AG04449 (cell line): ENCODE data around the gene NFAT5.

Experiments used
- CTCF ChIA-PET: fragments of 350-600 bp; formaldehyde crosslinking; extraction: SDS; loops from one replicate; lab custom pipeline; 2021; ENCODE audit warnings: antibody characterized with exemption; lab: Yijun Ruan, JAX
- POLR2A ChIA-PET: fragments of 400-600, 350-600 bp; formaldehyde crosslinking; extraction: SDS; loops from one replicate; lab custom pipeline; 2020; ENCODE audit warnings: antibody characterized with exemption, inconsistent platforms; lab: Yijun Ruan, JAX
- DNase-seq: peaks from one replicate; pipeline ENCODE4 v3.0.0-alpha.2; 2010; ENCODE audit warnings: low read depth, low spot score
- H3K4me3 ChIP-seq: 2 replicates; pipeline ENCODE4 v1.5.1; 2011; ENCODE audit warnings: low read depth, mild to moderate bottlenecking, control low read depth, low read length
- CTCF ChIP-seq: IDR thresholded peaks from one replicate; pipeline ENCODE4 v1.5.1; 2011; ENCODE audit warnings: mild to moderate bottlenecking, moderate library complexity, low read length, control low read depth, inconsistent platforms; ENCODE audit not compliant: insufficient read depth; ENCODE audit errors: missing control alignments

Gene NFAT5

DNA sequence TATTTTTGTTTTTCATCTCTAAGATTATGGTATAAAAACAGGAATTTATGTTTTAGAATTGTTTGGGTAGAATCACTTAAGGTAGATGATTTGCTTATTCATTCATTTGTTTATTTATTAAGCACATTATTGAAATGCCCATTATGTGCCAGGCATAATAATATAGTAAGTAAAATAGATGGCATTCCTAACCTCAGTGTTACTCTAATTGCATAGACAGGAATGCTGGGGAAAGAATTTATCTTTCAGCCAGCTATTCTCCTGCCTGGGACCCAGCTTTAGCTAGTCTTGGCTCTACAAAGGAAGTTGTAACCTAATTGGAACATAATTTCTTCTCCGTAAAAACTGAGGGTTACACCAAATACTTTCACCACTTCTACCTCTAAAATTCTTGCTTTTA, 44.6 kb downstream of the NFAT5 start:
- no peak for TF ChIP-seq CTCF
- H3K4me3 ChIP-seq: no peak overlapping the region
- DNase-seq: no peak
- ChIA-PET CTCF (interaction anchor here (1.9 kb wide), 1 partner anchor 9 kb away, joined by 6 read pairs; no protein-coding TSS in a partner anchor), POLR2A (interaction anchor here (0.6 kb wide), 1 partner anchor 36 kb away, joined by 3 read pairs; no protein-coding TSS in a partner anchor)

- ChIA-PET CTCF (interaction anchor here (0.5 to 1.9 kb wide), 3 partner anchors 10 to 215 kb away, joined by 3 to 7 read pairs (median 6); no protein-coding TSS in a partner anchor), POLR2A (no interaction called here)
- no peak for DNase-seq
Measured at GRCh38 chr16:69611103-69611640, 45.4 kb downstream of the NFAT5 start.

DNA sequence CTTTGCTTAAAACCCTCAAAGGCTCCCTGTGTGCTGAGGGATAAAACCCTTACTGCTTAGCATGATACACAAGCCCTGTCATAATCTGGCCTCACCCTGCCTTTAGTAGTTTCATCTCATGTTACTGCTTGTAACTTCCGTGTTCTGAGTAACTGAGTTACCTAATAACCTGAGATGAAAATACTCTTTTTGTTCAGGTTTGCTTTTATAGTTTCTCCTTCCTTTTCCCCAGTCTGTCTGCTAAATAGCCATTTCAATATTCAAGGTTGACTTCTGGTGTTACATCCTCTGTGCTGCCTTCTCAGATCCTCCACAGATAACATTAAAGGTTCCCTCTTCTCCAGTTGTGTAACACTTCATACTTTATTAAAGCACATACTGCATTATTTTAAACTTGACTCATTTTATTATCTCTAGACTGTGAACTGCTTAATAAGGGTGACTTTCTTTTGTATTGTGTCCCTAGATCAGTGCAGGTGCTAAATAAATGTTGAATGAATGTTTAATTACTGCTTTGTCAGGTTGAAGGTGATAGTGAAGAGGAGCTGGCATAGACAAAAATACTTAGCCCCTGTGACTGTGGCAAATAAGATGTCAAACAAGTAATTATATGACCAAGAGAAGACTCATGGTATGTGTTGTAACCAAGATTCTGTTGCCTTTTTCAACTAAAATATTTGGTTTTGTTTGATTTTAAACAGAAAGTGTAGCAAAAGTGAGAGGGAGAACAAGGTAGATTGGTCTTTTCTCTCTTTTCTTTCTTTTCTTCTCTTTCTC, 47.8 kb downstream of the NFAT5 start:
- no peak for DNase-seq
- POLR2A ChIA-PET: no interaction called here
- TF ChIP-seq CTCF: no peak
- no peak overlapping the region for H3K4me3 ChIP-seq
- CTCF ChIA-PET: interaction anchor here (1.4 kb wide), 1 partner anchor 215 kb away, joined by 3 read pairs; no protein-coding TSS in a partner anchor

More at GRCh38 chr16:69611103-69611640, 45.4 kb downstream of the NFAT5 start:
- no peak for TF ChIP-seq CTCF
- no peak overlapping the region for H3K4me3 ChIP-seq

DNA sequence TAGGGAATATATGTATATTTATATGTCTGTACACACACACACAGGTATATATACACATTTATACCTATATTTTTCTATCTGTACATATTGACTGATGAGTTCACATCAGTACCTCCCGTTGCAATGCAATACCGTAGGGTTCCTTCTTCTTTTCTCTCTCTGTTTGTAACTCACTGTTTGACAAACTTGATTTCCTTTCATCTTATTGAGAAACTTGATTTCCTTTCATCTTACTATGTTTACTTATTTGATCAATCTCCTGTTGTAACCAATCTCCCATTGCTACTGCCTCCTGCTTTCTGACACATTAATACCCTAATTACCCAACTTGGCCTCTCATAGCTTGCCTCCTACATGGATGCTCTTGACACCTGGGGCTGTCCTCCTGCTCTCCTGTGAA, 49.8 kb downstream of the NFAT5 start:
- CTCF ChIA-PET: interaction anchor here (0.7 kb wide), 1 partner anchor 217 kb away, joined by 3 read pairs; no protein-coding TSS in a partner anchor
- POLR2A ChIA-PET: no interaction called here
- H3K4me3 ChIP-seq: no peak overlapping the region
- no peak for TF ChIP-seq CTCF
- no peak for DNase-seq

DNA sequence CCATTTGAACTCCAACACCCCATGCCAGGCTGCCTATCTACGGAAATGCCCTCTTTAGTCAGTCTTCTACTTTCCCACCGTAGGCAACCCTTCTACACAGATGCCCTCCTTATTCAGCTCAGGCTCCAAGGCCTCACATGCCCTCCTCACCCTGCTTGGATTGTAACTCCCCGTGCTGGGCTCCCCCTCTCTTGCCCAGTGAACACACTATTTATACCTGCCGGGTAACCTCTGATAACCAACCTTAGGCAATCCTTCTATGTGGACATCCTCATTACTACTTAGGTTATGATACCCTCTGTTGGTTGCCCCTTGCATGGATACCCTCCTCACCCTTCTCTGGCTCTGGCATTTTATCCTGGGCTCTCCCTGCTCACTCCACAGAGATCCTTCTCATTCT, 50.3 kb downstream of the NFAT5 start:
- TF ChIP-seq CTCF: no peak
- POLR2A ChIA-PET: no interaction called here
- no peak for DNase-seq
- no peak overlapping the region for H3K4me3 ChIP-seq
- CTCF ChIA-PET: no interaction called here

GRCh38 chr16:69618307-69618706, 52.5 kb downstream of the NFAT5 start:
- TF ChIP-seq CTCF: no peak
- ChIA-PET POLR2A (no interaction called here), CTCF (interaction anchor here (1.2 kb wide), 2 partner anchors 34 to 222 kb away, joined by 3 to 4 read pairs; no protein-coding TSS in a partner anchor)

More at GRCh38 chr16:69618307-69618706, 52.5 kb downstream of the NFAT5 start:
- DNase-seq: no peak
- H3K4me3 ChIP-seq: no peak overlapping the region
